ENCODE data around the gene IGHMBP2.

IGHMBP2 gene

GRCh38 chr11:68956547-68957254 is 53.0 kb downstream of the IGHMBP2 start:
- Histone ChIP-seq H3K27ac (ENCODE audit: low read length) (no peak overlapping the region), H3K4me2 (ENCODE audit: insufficient read depth, low read length) (no peak overlapping the region), H3K79me2 (ENCODE audit: insufficient read depth, low read length) (no peaks in the 10 kb centered on the region), H3K4me1 (ENCODE audit: insufficient read depth, low read length) (no peaks in the 10 kb centered on the region), H3K4me3 (ENCODE audit: low read depth in 1 of 2, low read length in 2 of 2) (no peak overlapping the region), H3K36me3 (ENCODE audit: insufficient read depth, low read length) (no peaks in the 10 kb centered on the region), H2AFZ (ENCODE audit: low read depth, low read length) (no peak overlapping the region), H4K20me1 (ENCODE audit: insufficient read depth, low read length) (no peaks in the 10 kb centered on the region; the same call in 1 of the 2 replicates), H3K27me3 (ENCODE audit: insufficient read depth, low read length, poor library complexity) (no peaks in the 10 kb centered on the region), H3K9ac (ENCODE audit: low read depth, low read length) (no peak overlapping the region), H3K9me3 (ENCODE audit: insufficient read depth, low read length, severe bottlenecking) (no peaks in the 10 kb centered on the region)
- ATAC-seq (ENCODE audit: insufficient read depth, low read depth) (no peak), DNase-seq (no peak)
- no peak for TF ChIP-seq EZH2 (IDR thresholded peaks at IDR 0.05; ENCODE audit: borderline replicate concordance, low read depth, low read length, severe bottlenecking)
- no peak for TF ChIP-seq CTCF (IDR thresholded peaks at IDR 0.05; ENCODE audit: borderline replicate concordance, extremely low read depth, low read length, poor library complexity, severe bottlenecking)

DNA sequence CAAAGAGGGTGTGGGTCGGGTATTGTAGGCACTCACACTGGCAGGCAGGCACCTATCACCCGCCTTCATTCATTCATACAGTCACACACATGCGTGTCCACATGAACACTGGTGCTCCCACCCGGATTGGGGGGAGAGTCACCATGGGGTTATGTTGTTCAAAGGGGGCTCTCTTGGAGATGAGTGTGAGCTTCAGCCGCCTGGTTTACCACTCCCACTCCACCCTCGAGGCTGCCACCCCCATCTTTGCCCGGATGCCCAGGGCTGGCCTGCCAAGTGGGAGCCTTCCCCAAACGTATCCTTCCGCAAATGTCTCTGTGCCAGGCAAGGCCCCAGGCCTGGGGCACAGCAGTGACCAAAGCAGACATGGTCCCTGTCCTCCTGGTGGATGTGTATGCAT is 54.5 kb downstream of the IGHMBP2 start:
- H3K9me3 ChIP-seq (ENCODE audit: insufficient read depth, low read length, severe bottlenecking) = no peaks in the 10 kb centered on the region
- H3K4me3 ChIP-seq (ENCODE audit: low read depth in 1 of 2, low read length in 2 of 2) = no peak overlapping the region
- H4K20me1 ChIP-seq (ENCODE audit: insufficient read depth, low read length) = no peaks in the 10 kb centered on the region; the same call in 1 of the 2 replicates
- H3K4me2 ChIP-seq (ENCODE audit: insufficient read depth, low read length) = no peak overlapping the region
- H2AFZ ChIP-seq (ENCODE audit: low read depth, low read length) = no peak overlapping the region
- no peak overlapping the region for H3K27ac ChIP-seq (ENCODE audit: low read length)
- TF ChIP-seq CTCF (IDR thresholded peaks at IDR 0.05; ENCODE audit: borderline replicate concordance, extremely low read depth, low read length, poor library complexity, severe bottlenecking) = no peak
- no peak for TF ChIP-seq EZH2 (IDR thresholded peaks at IDR 0.05; ENCODE audit: borderline replicate concordance, low read depth, low read length, severe bottlenecking)
- H3K79me2 ChIP-seq (ENCODE audit: insufficient read depth, low read length) = no peaks in the 10 kb centered on the region
- no peak overlapping the region for H3K9ac ChIP-seq (ENCODE audit: low read depth, low read length)
- DNase-seq (no peak), ATAC-seq (ENCODE audit: insufficient read depth, low read depth) (no peak)
- no peaks in the 10 kb centered on the region for H3K4me1 ChIP-seq (ENCODE audit: insufficient read depth, low read length)
- H3K27me3 ChIP-seq (ENCODE audit: insufficient read depth, low read length, poor library complexity) = no peaks in the 10 kb centered on the region
- H3K36me3 ChIP-seq (ENCODE audit: insufficient read depth, low read length) = no peaks in the 10 kb centered on the region

GRCh38 chr11:68959465-68960293 is 56.0 kb downstream of the IGHMBP2 start:
- no peak for DNase-seq
- no peaks in the 10 kb centered on the region for H3K27me3 ChIP-seq (ENCODE audit: insufficient read depth, low read length, poor library complexity)

More at GRCh38 chr11:68959465-68960293, 56.0 kb downstream of the IGHMBP2 start:
- no peak overlapping the region for H2AFZ ChIP-seq (ENCODE audit: low read depth, low read length)
- H3K27ac ChIP-seq (ENCODE audit: low read length) = no peak overlapping the region
- H3K36me3 ChIP-seq (ENCODE audit: insufficient read depth, low read length) = no peaks in the 10 kb centered on the region
- H3K4me2 ChIP-seq (ENCODE audit: insufficient read depth, low read length) = no peak overlapping the region
- no peaks in the 10 kb centered on the region for H3K4me1 ChIP-seq (ENCODE audit: insufficient read depth, low read length)
- no peaks in the 10 kb centered on the region for H3K9me3 ChIP-seq (ENCODE audit: insufficient read depth, low read length, severe bottlenecking)
- no peaks in the 10 kb centered on the region for H3K79me2 ChIP-seq (ENCODE audit: insufficient read depth, low read length)
- no peak overlapping the region for H3K4me3 ChIP-seq (ENCODE audit: low read depth in 1 of 2, low read length in 2 of 2)
- H4K20me1 ChIP-seq (ENCODE audit: insufficient read depth, low read length) = no peaks in the 10 kb centered on the region; the same call in 1 of the 2 replicates
- H3K9ac ChIP-seq (ENCODE audit: low read depth, low read length) = no peak overlapping the region
- no peak for ATAC-seq (ENCODE audit: insufficient read depth, low read depth)
- TF ChIP-seq CTCF (IDR thresholded peaks at IDR 0.05; ENCODE audit: borderline replicate concordance, extremely low read depth, low read length, poor library complexity, severe bottlenecking) (no peak), EZH2 (IDR thresholded peaks at IDR 0.05; ENCODE audit: borderline replicate concordance, low read depth, low read length, severe bottlenecking) (no peak)

Measured in DND-41 (cell line).